H1 (cell line): ENCODE data around the gene NOL4L. TPM values are rescaled to one million over a fixed set of nuclear protein-coding genes. Genes with fewer than 3 reads are reported as not detected.

Experiments used
- CBX5 ChIP-seq: fragments of 300-800, 300-1000 bp; sonication (generic); IDR thresholded peaks from 2 replicates; pipeline ENCODE4 v1.7.1; 2016; ENCODE audit warnings: antibody characterized with exemption, low read length, low read depth
- RFX5 ChIP-seq: IDR thresholded peaks from 2 replicates; pipeline ENCODE4 v1.6.1; 2011; ENCODE audit warnings: low read depth, low read length, improper control_type of control experiment, borderline replicate concordance
- polyA plus RNA-seq, 7 experiments: library from polyadenylated mRNA; depleted of rRNA in 3 of 7; stranded (reverse) in 5 of 7; unstranded in 2 of 7; fragments of >200 nt in 5 of 7; fragments of 200-250 nt in 2 of 7; gene quantifications; 1 replicate in 5 of 7; 2 replicates in 1 of 7; 4 replicates in 1 of 7; pipeline versions ENCODE4 v1.2.1 to v1.2.3, GENCODE V29; 2011 to 2013; ENCODE audit warnings: missing spikeins in 2 of 7, mixed read lengths in 2 of 7
- total RNA-seq: library from RNA; stranded (reverse); fragmentation: NEBNext Ultra II Directional; extraction: Animal tissue kit (Norgen Biotek cat#: 25700); gene quantifications from 2 replicates; pipeline ENCODE4 v1.2.1, GENCODE V29; 2021
- TF ChIP-seq, protein P1 (sequence below): fragments of 300-600 bp; sonication (generic); IDR thresholded peaks from 2 replicates; pipeline ENCODE4 v1.7.1; 2012; ENCODE audit warnings: low read length, moderate library complexity, mild to moderate bottlenecking, inconsistent platforms; ENCODE audit not compliant: insufficient replicate concordance

NOL4L gene
- total and polyA plus RNA-seq, 2 of the 8 experiments (the other 6 are each of a cell fraction or from before 2014, with no cell fraction given), result 15.3 to 23.7 TPM

- TF ChIP-seq, protein P1, sequence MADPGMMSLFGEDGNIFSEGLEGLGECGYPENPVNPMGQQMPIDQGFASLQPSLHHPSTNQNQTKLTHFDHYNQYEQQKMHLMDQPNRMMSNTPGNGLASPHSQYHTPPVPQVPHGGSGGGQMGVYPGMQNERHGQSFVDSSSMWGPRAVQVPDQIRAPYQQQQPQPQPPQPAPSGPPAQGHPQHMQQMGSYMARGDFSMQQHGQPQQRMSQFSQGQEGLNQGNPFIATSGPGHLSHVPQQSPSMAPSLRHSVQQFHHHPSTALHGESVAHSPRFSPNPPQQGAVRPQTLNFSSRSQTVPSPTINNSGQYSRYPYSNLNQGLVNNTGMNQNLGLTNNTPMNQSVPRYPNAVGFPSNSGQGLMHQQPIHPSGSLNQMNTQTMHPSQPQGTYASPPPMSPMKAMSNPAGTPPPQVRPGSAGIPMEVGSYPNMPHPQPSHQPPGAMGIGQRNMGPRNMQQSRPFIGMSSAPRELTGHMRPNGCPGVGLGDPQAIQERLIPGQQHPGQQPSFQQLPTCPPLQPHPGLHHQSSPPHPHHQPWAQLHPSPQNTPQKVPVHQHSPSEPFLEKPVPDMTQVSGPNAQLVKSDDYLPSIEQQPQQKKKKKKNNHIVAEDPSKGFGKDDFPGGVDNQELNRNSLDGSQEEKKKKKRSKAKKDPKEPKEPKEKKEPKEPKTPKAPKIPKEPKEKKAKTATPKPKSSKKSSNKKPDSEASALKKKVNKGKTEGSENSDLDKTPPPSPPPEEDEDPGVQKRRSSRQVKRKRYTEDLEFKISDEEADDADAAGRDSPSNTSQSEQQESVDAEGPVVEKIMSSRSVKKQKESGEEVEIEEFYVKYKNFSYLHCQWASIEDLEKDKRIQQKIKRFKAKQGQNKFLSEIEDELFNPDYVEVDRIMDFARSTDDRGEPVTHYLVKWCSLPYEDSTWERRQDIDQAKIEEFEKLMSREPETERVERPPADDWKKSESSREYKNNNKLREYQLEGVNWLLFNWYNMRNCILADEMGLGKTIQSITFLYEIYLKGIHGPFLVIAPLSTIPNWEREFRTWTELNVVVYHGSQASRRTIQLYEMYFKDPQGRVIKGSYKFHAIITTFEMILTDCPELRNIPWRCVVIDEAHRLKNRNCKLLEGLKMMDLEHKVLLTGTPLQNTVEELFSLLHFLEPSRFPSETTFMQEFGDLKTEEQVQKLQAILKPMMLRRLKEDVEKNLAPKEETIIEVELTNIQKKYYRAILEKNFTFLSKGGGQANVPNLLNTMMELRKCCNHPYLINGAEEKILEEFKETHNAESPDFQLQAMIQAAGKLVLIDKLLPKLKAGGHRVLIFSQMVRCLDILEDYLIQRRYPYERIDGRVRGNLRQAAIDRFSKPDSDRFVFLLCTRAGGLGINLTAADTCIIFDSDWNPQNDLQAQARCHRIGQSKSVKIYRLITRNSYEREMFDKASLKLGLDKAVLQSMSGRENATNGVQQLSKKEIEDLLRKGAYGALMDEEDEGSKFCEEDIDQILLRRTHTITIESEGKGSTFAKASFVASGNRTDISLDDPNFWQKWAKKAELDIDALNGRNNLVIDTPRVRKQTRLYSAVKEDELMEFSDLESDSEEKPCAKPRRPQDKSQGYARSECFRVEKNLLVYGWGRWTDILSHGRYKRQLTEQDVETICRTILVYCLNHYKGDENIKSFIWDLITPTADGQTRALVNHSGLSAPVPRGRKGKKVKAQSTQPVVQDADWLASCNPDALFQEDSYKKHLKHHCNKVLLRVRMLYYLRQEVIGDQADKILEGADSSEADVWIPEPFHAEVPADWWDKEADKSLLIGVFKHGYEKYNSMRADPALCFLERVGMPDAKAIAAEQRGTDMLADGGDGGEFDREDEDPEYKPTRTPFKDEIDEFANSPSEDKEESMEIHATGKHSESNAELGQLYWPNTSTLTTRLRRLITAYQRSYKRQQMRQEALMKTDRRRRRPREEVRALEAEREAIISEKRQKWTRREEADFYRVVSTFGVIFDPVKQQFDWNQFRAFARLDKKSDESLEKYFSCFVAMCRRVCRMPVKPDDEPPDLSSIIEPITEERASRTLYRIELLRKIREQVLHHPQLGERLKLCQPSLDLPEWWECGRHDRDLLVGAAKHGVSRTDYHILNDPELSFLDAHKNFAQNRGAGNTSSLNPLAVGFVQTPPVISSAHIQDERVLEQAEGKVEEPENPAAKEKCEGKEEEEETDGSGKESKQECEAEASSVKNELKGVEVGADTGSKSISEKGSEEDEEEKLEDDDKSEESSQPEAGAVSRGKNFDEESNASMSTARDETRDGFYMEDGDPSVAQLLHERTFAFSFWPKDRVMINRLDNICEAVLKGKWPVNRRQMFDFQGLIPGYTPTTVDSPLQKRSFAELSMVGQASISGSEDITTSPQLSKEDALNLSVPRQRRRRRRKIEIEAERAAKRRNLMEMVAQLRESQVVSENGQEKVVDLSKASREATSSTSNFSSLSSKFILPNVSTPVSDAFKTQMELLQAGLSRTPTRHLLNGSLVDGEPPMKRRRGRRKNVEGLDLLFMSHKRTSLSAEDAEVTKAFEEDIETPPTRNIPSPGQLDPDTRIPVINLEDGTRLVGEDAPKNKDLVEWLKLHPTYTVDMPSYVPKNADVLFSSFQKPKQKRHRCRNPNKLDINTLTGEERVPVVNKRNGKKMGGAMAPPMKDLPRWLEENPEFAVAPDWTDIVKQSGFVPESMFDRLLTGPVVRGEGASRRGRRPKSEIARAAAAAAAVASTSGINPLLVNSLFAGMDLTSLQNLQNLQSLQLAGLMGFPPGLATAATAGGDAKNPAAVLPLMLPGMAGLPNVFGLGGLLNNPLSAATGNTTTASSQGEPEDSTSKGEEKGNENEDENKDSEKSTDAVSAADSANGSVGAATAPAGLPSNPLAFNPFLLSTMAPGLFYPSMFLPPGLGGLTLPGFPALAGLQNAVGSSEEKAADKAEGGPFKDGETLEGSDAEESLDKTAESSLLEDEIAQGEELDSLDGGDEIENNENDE, result no peak
- TF ChIP-seq CBX5, result no peak
- TF ChIP-seq RFX5, result no peak
Observed at GRCh38 chr20:32553618-32554017, 31.5 kb downstream of the NOL4L start (continued).
